Sigmoid colon (tissue), 7 donors: ENCODE measurements around the gene GLIS1. TPM values are rescaled to one million over a fixed set of nuclear protein-coding genes. Genes with fewer than 3 reads are reported as not detected.

Source experiments
- DNase-seq: peaks from one replicate; pipeline ENCODE4 v3.0.0-alpha.2; 2019
- H3K27ac ChIP-seq, 4 donors: fragments of 200-600 bp; sonication (generic); one replicate each; pipeline ENCODE4 v1.5.1; 2016 to 2019; ENCODE audit warnings: mild to moderate bottlenecking in 1 of 4
- H3K27me3 ChIP-seq, 3 donors: fragments of 200-600 bp; sonication (generic); one replicate each; pipeline ENCODE4 v1.5.1; 2019; ENCODE audit warnings: mild to moderate bottlenecking in 1 of 3
- H3K36me3 ChIP-seq, 4 donors: fragments of 200-600 bp; sonication (generic); one replicate each; pipeline ENCODE4 v1.5.1; 2016 to 2019
- H3K4me1 ChIP-seq, 4 donors: fragments of 200-600 bp; sonication (generic); one replicate each; pipeline ENCODE4 v1.5.1; 2017 to 2019
- H3K4me3 ChIP-seq, 4 donors: fragments of 200-600 bp; sonication (generic); one replicate each; pipeline ENCODE4 v1.5.1; 2017 to 2019; ENCODE audit warnings: mild to moderate bottlenecking in 2 of 4, moderate library complexity in 1 of 4
- H3K9me3 ChIP-seq, 4 donors: fragments of 200-600 bp in 3 of 4; sonication (generic) in 3 of 4; one replicate each; pipeline versions ENCODE4 v1.5.1 to v1.6.1; 2013 to 2019
- EP300 ChIP-seq, 4 donors: sonication (generic); formaldehyde crosslinking; IDR thresholded peaks; one replicate each; pipeline ENCODE4 v1.6.1; 2017; ENCODE audit warnings: antibody characterized with exemption in 4 of 4
- POLR2A ChIP-seq, 2 donors: fragments of 450-650 bp; IDR thresholded peaks; one replicate each; pipeline ENCODE4 v1.6.1; 2016; ENCODE audit warnings: antibody characterized with exemption in 2 of 2, mild to moderate bottlenecking in 2 of 2, moderate library complexity in 2 of 2
- POLR2AphosphoS5 ChIP-seq, 4 donors: sonication (generic); formaldehyde crosslinking; IDR thresholded peaks; one replicate each; pipeline ENCODE4 v1.6.1; 2017; ENCODE audit warnings: antibody characterized with exemption in 4 of 4
- WGBS, 2 donors: extraction: QIAGEN DNeasy Blood & Tissue Kit; methylation state at CpG; one replicate each; pipeline ENCODE4 v1.1.7; 2013; 5-methylcytosine and 5-hydroxymethylcytosine counted together
- intact Hi-C: fragments of 100-400 bp; cut with DNase I; formaldehyde crosslinking; loops from one replicate; pipeline ENCODE4 v1.15.1; 2023
- polyA plus RNA-seq, 3 donors: library from polyadenylated mRNA; stranded (reverse); fragments of 200-250 nt; gene quantifications; one replicate each; pipeline ENCODE4 v1.2.3, GENCODE V29; 2013
- total RNA-seq, 4 donors: library from RNA; depleted of rRNA; stranded (reverse); fragments of >200 nt; gene quantifications; one replicate each; pipeline ENCODE4 v1.1.0, GENCODE V29; 2016
- TF ChIP-seq, protein P1 (sequence below), 4 experiments: fragments of 450-650 bp in 3 of 4; fragments of 200-600 bp in 1 of 4; IDR thresholded peaks; one replicate each; pipeline ENCODE4 v1.5.1; 2016 to 2019; ENCODE audit warnings: antibody characterized with exemption in 4 of 4, mild to moderate bottlenecking in 3 of 4, moderate library complexity in 2 of 4
- donor health status: healthy with polysubstance abuse.
- donor health status: Bipolar disorder and iron deficiency.
- donor health status: healthy.

GLIS1 gene
- total and polyA plus RNA-seq, 7 donors: 0.16 to 0.83 (median 0.32) TPM; not detected in 4

DNA sequence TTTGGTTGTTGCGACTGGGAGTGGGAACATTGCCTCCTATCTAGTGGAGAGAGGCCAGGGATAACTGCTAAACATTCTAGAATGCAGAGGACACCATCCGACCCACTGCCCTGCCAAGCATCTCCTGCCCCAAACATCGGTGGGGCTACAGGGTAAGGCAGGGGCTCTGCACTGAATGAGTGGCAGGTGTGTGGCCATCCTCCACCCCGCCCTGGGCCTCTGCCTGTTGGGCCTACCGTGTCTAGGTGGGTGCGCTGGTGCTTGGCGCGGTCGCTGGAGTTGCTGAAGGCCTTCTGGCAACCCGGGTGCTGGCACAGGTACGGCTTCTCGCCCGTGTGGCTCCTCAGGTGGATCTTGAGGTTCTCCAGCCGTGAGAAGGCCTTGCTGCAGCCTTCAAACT is 209.4 kb downstream of the GLIS1 start:
- Histone ChIP-seq H3K36me3 (no peaks in the 10 kb centered on the region), H3K27ac (no peak overlapping the region), H3K27me3 (no peaks in the 10 kb centered on the region), H3K4me1 (peaks cover 0 to 26% (median 17%) of the 10 kb centered on the region in 4 donors), H3K4me3 (no peak overlapping the region), H3K9me3 (no peaks in the 10 kb centered on the region)
- WGBS, 2 donors: 88 to 91% methylated on average over 14 of the region's 14 CpGs
- intact Hi-C loops: no loop called here
- no peak for DNase-seq
- TF ChIP-seq EP300 (IDR thresholded peaks at IDR 0.05): no peak

DNA sequence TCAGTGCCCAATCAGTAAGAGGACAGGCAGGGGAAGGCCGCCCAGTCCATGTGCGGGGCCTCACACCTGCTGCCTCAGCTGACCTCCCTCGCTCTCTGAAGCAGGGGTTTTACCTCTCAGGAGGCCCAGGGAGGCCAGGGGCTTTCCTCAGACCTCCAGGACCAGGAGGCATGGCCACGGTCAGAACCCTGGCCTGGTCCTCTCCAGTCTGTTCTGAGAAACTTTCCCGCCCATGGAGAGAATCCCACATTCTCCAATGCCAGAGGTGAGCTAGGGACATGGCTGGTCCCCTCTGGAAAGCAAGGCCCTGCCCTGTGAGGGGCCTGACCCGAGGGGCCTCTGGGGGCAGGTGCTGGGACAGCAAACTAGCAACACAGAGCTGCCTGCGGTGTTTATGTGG is 211.6 kb downstream of the GLIS1 start:
- no peaks in the 10 kb centered on the region for H3K9me3 ChIP-seq
- DNase-seq: no peak
- TF ChIP-seq POLR2AphosphoS5 (IDR thresholded peaks at IDR 0.05) (no peak), EP300 (IDR thresholded peaks at IDR 0.05) (no peak), POLR2A (IDR thresholded peaks at IDR 0.05) (no peak)
- TF ChIP-seq, protein P1, sequence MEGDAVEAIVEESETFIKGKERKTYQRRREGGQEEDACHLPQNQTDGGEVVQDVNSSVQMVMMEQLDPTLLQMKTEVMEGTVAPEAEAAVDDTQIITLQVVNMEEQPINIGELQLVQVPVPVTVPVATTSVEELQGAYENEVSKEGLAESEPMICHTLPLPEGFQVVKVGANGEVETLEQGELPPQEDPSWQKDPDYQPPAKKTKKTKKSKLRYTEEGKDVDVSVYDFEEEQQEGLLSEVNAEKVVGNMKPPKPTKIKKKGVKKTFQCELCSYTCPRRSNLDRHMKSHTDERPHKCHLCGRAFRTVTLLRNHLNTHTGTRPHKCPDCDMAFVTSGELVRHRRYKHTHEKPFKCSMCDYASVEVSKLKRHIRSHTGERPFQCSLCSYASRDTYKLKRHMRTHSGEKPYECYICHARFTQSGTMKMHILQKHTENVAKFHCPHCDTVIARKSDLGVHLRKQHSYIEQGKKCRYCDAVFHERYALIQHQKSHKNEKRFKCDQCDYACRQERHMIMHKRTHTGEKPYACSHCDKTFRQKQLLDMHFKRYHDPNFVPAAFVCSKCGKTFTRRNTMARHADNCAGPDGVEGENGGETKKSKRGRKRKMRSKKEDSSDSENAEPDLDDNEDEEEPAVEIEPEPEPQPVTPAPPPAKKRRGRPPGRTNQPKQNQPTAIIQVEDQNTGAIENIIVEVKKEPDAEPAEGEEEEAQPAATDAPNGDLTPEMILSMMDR (IDR thresholded peaks at IDR 0.05): no peak
- WGBS, 2 donors: 80 to 86% methylated on average over 7 of the region's 7 CpGs
- no peak overlapping the region for H3K4me3 ChIP-seq
- H3K36me3 ChIP-seq: no peaks in the 10 kb centered on the region
- H3K4me1 ChIP-seq: peaks cover 0 to 26% (median 17%) of the 10 kb centered on the region in 4 donors
- H3K27ac ChIP-seq: no peak overlapping the region
- H3K27me3 ChIP-seq: no peaks in the 10 kb centered on the region
- intact Hi-C loops: no loop called here

DNA sequence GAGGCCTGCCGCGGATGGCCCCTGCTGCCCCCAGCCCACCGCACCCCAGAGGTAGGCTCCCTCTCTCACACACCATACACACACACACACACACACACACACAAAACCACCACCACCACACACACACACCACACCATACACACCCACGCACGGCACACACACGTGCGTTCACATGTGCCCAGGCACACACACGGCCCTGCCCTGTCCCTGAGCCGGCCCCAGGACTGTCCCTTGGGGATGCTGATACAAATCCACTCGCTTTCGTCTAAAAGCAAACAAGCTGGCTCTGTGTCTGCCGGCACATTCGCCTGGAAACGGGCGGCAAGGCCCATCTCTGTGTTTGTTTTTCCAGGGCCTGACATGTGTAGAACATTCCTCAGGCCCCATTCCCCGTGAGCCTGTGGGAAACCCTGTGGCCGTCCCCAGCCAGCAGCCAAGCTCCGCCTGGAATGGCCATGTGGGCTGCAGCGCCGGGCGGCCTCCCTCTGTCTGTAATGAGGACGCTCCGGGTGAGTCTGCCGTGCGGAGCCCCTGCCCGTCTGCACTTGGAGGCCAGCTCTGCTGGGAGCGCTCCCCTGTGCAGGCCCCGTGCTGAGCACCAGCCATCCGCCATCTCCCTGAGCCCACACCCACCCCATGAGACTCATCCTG is 212.4 kb downstream of the GLIS1 start:
- peaks cover 0 to 26% (median 17%) of the 10 kb centered on the region in 4 donors for H3K4me1 ChIP-seq
- no peaks in the 10 kb centered on the region for H3K9me3 ChIP-seq
- no peak overlapping the region for H3K4me3 ChIP-seq
- no peaks in the 10 kb centered on the region for H3K27me3 ChIP-seq
- DNase-seq: peak; percentile 81
- intact Hi-C loops: no loop called here
- H3K36me3 ChIP-seq: no peaks in the 10 kb centered on the region
- peak overlapping the region in 1 of 4 donors; percentile 18 for H3K27ac ChIP-seq
- 56 to 59% methylated on average over 29 of the region's 29 CpGs for WGBS, 2 donors
- TF ChIP-seq POLR2A (IDR thresholded peaks at IDR 0.05) (no peak), POLR2AphosphoS5 (IDR thresholded peaks at IDR 0.05) (peak in 2 of 4 donors; percentile 7 to 66), EP300 (IDR thresholded peaks at IDR 0.05) (no peak)
- TF ChIP-seq, protein P1 (IDR thresholded peaks at IDR 0.05): no peak

DNA sequence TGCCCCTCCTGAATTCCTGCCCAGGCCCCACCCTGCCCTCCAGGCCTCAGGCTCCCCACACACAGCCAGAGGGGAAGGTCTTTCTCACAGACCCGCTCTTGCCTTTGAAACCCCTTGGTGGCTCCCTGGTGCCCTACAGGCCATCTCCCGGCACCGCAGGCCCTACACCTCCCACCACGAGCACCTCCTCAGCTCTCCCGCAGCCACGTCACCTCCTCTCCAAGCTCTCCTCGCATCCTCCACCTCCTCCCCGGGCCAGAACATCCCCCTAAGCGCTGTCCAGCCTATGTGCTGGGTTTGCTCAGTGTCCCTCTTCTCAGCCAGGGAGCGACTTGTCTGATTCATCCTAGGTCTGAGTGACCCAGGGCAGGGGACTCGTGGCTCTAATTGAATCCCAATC is 213.4 kb downstream of the GLIS1 start:
- Histone ChIP-seq H3K4me3 (no peak overlapping the region), H3K9me3 (no peaks in the 10 kb centered on the region), H3K27me3 (no peaks in the 10 kb centered on the region), H3K36me3 (no peaks in the 10 kb centered on the region), H3K27ac (no peak overlapping the region), H3K4me1 (peaks cover 0 to 26% (median 17%) of the 10 kb centered on the region in 4 donors)
- TF ChIP-seq, protein P1 (IDR thresholded peaks at IDR 0.05): no peak
- TF ChIP-seq POLR2A (IDR thresholded peaks at IDR 0.05) (no peak), EP300 (IDR thresholded peaks at IDR 0.05) (no peak), POLR2AphosphoS5 (IDR thresholded peaks at IDR 0.05) (no peak)
- DNase-seq: no peak
- 81 to 89% methylated on average over 11 of the region's 11 CpGs for WGBS, 2 donors
- intact Hi-C loops: no loop called here

DNA sequence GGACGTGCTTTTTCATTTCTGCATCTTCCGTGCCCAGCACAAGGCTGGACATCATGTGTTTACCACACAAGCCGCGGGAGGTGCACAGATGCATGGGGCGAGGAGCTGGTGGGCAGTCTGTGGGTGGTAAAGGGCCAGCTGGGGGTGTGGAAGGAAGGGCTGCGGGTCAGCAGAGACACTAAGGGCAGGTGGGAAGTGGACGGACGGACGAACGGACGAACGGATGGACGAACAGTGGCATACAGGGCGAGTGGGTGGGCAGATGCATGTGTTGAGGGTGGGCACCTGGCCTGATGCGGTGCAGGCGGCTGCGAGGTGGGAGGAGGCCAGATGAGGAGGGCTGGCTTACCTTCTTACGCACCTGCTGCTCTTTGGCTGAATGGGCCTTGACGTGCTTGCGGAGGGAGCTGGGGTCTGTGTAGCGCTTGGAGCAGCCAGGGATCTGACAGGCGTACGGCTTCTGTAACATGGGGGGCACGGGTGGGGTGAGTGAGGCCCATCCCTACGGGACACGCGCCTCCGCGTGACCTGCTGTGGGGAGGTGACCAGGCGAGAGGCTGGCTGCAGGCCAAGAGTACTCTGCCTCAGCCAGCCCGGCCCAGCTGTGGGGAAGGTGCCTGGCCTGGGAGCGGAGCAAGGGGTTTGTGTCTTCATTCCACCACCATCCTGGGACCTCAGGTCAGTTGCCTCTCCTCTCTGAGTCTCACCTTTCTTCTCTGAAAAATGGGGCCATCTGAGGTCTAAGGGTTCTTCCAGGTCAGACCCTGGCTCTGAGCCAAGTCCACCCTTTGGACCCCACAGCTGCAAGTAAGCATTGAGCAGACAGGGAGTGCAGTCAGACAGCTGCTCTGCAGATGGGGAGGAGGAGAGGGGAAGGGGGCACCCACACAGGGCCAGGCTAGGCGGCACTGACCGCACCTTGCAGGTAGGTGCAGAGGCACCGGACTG is 214.3 kb downstream of the GLIS1 start:
- H3K36me3 ChIP-seq: no peaks in the 10 kb centered on the region
- WGBS, 2 donors: 57 to 79% methylated on average over 35 of the region's 35 CpGs
- TF ChIP-seq, protein P1 (IDR thresholded peaks at IDR 0.05): no peak
- TF ChIP-seq EP300 (IDR thresholded peaks at IDR 0.05) (no peak), POLR2A (IDR thresholded peaks at IDR 0.05) (no peak)
- DNase-seq: peak; percentile 76
- no peak overlapping the region for H3K4me3 ChIP-seq
- no peak overlapping the region for H3K27ac ChIP-seq
- H3K9me3 ChIP-seq: no peaks in the 10 kb centered on the region
- intact Hi-C loops: no loop called here
- no peaks in the 10 kb centered on the region for H3K27me3 ChIP-seq
- peaks cover 0 to 26% (median 17%) of the 10 kb centered on the region in 4 donors for H3K4me1 ChIP-seq
